Psoas muscle (tissue), 8 donors: Measurements from ENCODE around the gene FIBIN. TPM values are rescaled to one million over a fixed set of nuclear protein-coding genes. Genes with fewer than 3 reads are reported as not detected.
"Not testable (repeated sequence)": the region's sequence is repeated elsewhere in the genome, so short reads cannot be mapped to it uniquely, and the experiment has no call there.

ENCODE experiments used
- ATAC-seq, 4 donors: fragments of 200-7000 bp; cut with Tn5 transposase; one replicate each; pipeline ENCODE4 v1.9.1; 2020; ENCODE audit warnings: moderate library complexity in 3 of 4, mild to moderate bottlenecking in 2 of 4
- DNase-seq, 2 donors: peaks; one replicate each; pipeline ENCODE4 v3.0.0-alpha.2; 2020
- H3K27ac ChIP-seq: fragments of 200-600 bp; one replicate; pipeline ENCODE4 v1.8.0; 2022
- H3K27me3 ChIP-seq, 3 donors: fragments of 200-600 bp in 1 of 3; one replicate each; pipeline versions ENCODE4 v1.6.1 to v1.8.0; 2013 to 2022; ENCODE audit warnings: low read length in 2 of 3, mild to moderate bottlenecking in 2 of 3, moderate library complexity in 1 of 3; ENCODE audit not compliant: insufficient read depth in 3 of 3
- H3K36me3 ChIP-seq, 2 donors: fragments of 200-600 bp in 1 of 2; one replicate each; pipeline versions ENCODE4 v1.6.1 to v1.8.0; 2013 to 2022; ENCODE audit warnings: low read depth in 1 of 2, mild to moderate bottlenecking in 1 of 2, moderate library complexity in 1 of 2; ENCODE audit not compliant: insufficient read depth in 1 of 2
- H3K4me1 ChIP-seq: fragments of 200-600 bp; one replicate; pipeline ENCODE4 v1.8.0; 2022
- H3K4me3 ChIP-seq: fragments of 200-600 bp; one replicate; pipeline ENCODE4 v1.8.0; 2022; ENCODE audit warnings: mild to moderate bottlenecking
- H3K9me3 ChIP-seq: fragments of 200-600 bp; one replicate; pipeline ENCODE4 v1.8.0; 2022
- CTCF ChIP-seq: fragments of 200-600 bp; IDR thresholded peaks from one replicate; pipeline ENCODE4 v1.8.0; 2022; ENCODE audit warnings: antibody characterized with exemption
- WGBS, 3 donors: extraction: QIAGEN DNeasy Blood & Tissue Kit; methylation state at CpG; one replicate each; pipeline versions ENCODE4 v1.1.6 to v1.1.7; 2013; 5-methylcytosine and 5-hydroxymethylcytosine counted together
- intact Hi-C, 2 donors: fragments of 100-400 bp; cut with DNase I; formaldehyde crosslinking; loops; one replicate each; pipeline versions ENCODE4 v1.11.0 to v1.14.2; 2022
- polyA plus RNA-seq, 3 donors: library from polyadenylated mRNA; stranded (reverse); fragments of 200-250 nt; gene quantifications; one replicate each; pipeline ENCODE4 v1.2.3, GENCODE V29; 2013
- total RNA-seq, 4 donors: library from RNA; stranded (reverse); fragmentation: NEBNext Ultra II Directional in 2 of 4; extraction: Animal tissue kit (Norgen Biotek cat#: 25700) in 2 of 4; gene quantifications; one replicate each; pipeline versions ENCODE4 v1.2.1 to v1.2.4, GENCODE V29; 2021 to 2023
- donor health status: healthy with polysubstance abuse.
- donor health status: DM: no; HTN: no; CAD: no; lungs with moderate emphysema.
- donor health status: Bipolar disorder and iron deficiency.
- donor health status: healthy.
- donor health status: DM: yes; HTN: yes; CAD: no.
- donor health status: DM: no; HTN: no; CAD: no.
- donor health status: DM: no; HTN: no; CAD: no.
- donor health status: DM: yes; HTN: yes; CAD: no.

Gene FIBIN
- total and polyA plus RNA-seq, 7 donors, result 3.0 to 8.9 (median 4.9) TPM

GRCh38 chr11:26994631-26995095 lies 751 bp downstream of the FIBIN start:
- DNase-seq (peak; percentile 31 to 58), ATAC-seq (peak; percentile 27 to 57 (median 43))
- Histone ChIP-seq H3K27ac (peak overlapping the region; percentile 50), H3K4me1 (peaks cover 3% of the 10 kb centered on the region), H3K4me3 (peak overlapping the region; percentile 66), H3K9me3 (no peaks in the 10 kb centered on the region), H3K27me3 (no peaks in the 10 kb centered on the region), H3K36me3 (no peaks in the 10 kb centered on the region)
- no peak for TF ChIP-seq CTCF
- intact Hi-C loops, result no loop called here
- 27 to 40% (median 30%) methylated on average over 19 of the region's 19 CpGs for WGBS, 3 donors

DNA sequence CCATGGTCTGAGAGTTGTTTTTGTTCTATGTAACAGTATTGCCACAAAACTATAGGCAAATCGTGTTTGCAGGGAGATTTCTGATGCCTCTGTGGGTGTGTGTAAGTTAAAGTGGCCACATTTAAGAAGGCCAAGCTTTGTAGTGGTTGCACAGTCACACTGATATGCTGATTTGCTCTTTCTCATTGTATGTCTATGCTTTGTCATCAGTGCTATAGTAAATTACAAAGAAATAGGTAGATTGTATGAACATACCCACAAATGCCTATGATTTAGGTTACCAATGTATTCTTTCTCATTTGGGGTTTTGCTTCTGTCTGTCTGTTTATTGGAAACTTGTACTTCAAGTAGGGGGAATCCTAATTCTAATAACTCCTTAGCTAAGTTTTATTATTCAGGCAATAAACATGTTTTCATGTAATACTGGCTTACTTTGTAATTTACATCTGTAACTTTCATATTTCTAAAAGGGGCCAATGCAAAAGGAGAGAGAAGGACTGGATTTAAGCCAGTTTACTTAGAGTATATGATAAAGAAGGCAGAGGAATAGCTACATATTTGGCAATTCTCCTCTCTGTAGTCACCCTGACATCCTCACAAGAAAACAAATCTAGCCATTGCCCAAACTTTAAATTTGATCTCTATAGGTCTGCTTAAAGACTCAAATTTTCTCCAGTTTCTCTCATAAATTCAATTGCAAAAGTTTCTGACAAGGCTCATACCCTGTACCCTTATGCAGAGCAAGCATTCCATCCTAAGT lies 2.0 kb downstream of the FIBIN start:
- no peak for TF ChIP-seq CTCF
- no peaks in the 10 kb centered on the region for H3K27me3 ChIP-seq
- DNase-seq (no peak), ATAC-seq (no peak)
- intact Hi-C loops, result no loop called here
- H3K9me3 ChIP-seq, result no peaks in the 10 kb centered on the region
- 21 to 30% (median 27%) methylated on average over 1 of the region's 1 CpG for WGBS, 3 donors
- H3K36me3 ChIP-seq, result no peaks in the 10 kb centered on the region
- H3K27ac ChIP-seq, result no peak overlapping the region
- H3K4me3 ChIP-seq, result peak overlapping the region; percentile 66
- peaks cover 3% of the 10 kb centered on the region for H3K4me1 ChIP-seq

- TF ChIP-seq CTCF, result no peak
- Histone ChIP-seq H3K4me3 (no peak overlapping the region), H3K4me1 (peaks cover 3% of the 10 kb centered on the region), H3K9me3 (no peaks in the 10 kb centered on the region), H3K27ac (no peak overlapping the region), H3K27me3 (no peaks in the 10 kb centered on the region), H3K36me3 (no peaks in the 10 kb centered on the region)
- WGBS, 3 donors, result 39 to 55% (median 41%) methylated on average over 2 of the region's 2 CpGs
- intact Hi-C loops, result no loop called here
- ATAC-seq (no peak), DNase-seq (no peak)
Measured at GRCh38 chr11:26997378-26997777, 3.5 kb downstream of the FIBIN start.

DNA sequence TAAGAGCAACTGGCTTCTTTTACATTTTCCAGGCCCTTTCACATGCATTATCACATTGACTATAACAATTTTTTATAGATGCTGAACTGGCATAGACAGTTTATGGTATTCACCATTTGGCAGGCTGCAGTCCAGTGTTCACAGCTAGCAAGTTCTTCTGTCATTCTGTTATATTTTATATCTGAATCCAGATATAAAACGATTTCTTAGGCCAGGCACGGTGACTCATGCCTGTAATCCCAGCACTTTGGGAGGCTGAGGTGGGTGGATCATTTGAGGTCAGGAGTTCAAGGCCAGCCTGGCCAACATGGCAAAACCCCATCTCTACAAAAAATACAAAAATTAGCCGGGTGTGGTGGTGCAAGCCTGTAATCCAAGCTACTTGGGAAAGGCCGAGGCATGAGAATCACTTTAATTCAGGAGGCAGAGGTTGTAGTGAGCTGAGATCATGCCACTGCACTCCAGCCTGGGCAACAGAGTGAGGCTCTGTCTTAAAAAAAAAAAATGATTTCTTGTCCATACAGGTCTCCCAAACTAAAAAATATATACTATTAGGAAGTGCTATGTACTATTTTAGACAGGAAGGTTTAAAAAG lies 7.3 kb downstream of the FIBIN start:
- H3K4me1 ChIP-seq, intact Hi-C loops, H3K27ac ChIP-seq, ATAC-seq, H3K27me3 ChIP-seq, H3K9me3 ChIP-seq, H3K4me3 ChIP-seq, H3K36me3 ChIP-seq: not testable (repeated sequence)
- peak in 1 of 2 donors; percentile 17 for DNase-seq
- 17 to 33% (median 25%) methylated on average over 4 of the region's 4 CpGs for WGBS, 3 donors

- H3K27ac ChIP-seq, result no peak overlapping the region
- no peaks in the 10 kb centered on the region for H3K9me3 ChIP-seq
- no peaks in the 10 kb centered on the region for H3K4me1 ChIP-seq
- ATAC-seq, result no peak
- no peak overlapping the region for H3K4me3 ChIP-seq
- no peaks in the 10 kb centered on the region for H3K27me3 ChIP-seq
- no peak for DNase-seq
- intact Hi-C loops, result no loop called here
- no peak for TF ChIP-seq CTCF
- no peaks in the 10 kb centered on the region for H3K36me3 ChIP-seq
- 69 to 82% (median 74%) methylated on average over 3 of the region's 3 CpGs for WGBS, 3 donors
Measured at GRCh38 chr11:27002431-27002830, 8.5 kb downstream of the FIBIN start.
